Metanephros (tissue), 1 donor: ENCODE results near the gene NKIRAS2. TPM values are rescaled to one million over a fixed set of nuclear protein-coding genes. Genes with fewer than 3 reads are reported as not detected.

Experiments
- total RNA-seq: library from RNA; depleted of rRNA; stranded (reverse); fragments of >200 nt; gene quantifications from one replicate; pipeline ENCODE4 v1.2.3, GENCODE V29; 2014

NKIRAS2 gene
- 38.9 TPM for total RNA-seq

GRCh38 chr17:42019509-42020404 is at the start of gene NKIRAS2:
Gene NKIRAS2, plus strand, starts transcription at chr17:42020090. Its CDS starts 1,488 bp downstream, at chr17:42021578.

GRCh38 chr17:42016941-42017865 is 2.7 kb upstream of the NKIRAS2 start, which contains the start of gene DNAJC7:
Gene DNAJC7, minus strand, starts transcription at chr17:42017439. Its CDS starts 23 bp downstream, at chr17:42017416.

GRCh38 chr17:42050393-42051012 is 30.6 kb downstream of the NKIRAS2 start, which contains the start of gene C17orf113:
Gene C17orf113, minus strand, starts transcription at chr17:42050601. Its CDS starts 7,225 bp downstream, at chr17:42043376.

Other genes starting within 250 kb of the NKIRAS2 start
- gene JUP, start 233.4 kb upstream of the NKIRAS2 start, total RNA-seq = 261 TPM
- gene P3H4, start 208.1 kb upstream of the NKIRAS2 start, total RNA-seq = 37.2 TPM
- 113 TPM for gene FKBP10, start 207.1 kb upstream of the NKIRAS2 start, total RNA-seq
- gene NT5C3B, start 183.9 kb upstream of the NKIRAS2 start, total RNA-seq = 70.8 TPM
- 0.12 TPM for gene KLHL10, start 182.3 kb upstream of the NKIRAS2 start, total RNA-seq
- 38.2 TPM for gene KLHL11, start 154.7 kb upstream of the NKIRAS2 start, total RNA-seq
- gene ACLY, start 101.1 kb upstream of the NKIRAS2 start, total RNA-seq = 82.0 TPM
- 1.9 TPM for gene ODAD4, start 89.5 kb upstream of the NKIRAS2 start, total RNA-seq
- 46.5 TPM for gene CNP, start 53.3 kb upstream of the NKIRAS2 start, total RNA-seq
- 76.5 TPM for gene DNAJC7, start 2.7 kb upstream of the NKIRAS2 start, total RNA-seq
- gene C17orf113, start 30.5 kb downstream of the NKIRAS2 start, total RNA-seq = 6.7 TPM
- 1.5 TPM for gene ZNF385C, start 78.4 kb downstream of the NKIRAS2 start, total RNA-seq
- gene DHX58, start 92.6 kb downstream of the NKIRAS2 start, total RNA-seq = 10.0 TPM
- gene KAT2A, start 101.3 kb downstream of the NKIRAS2 start, total RNA-seq = 34.3 TPM
- 0.23 TPM for gene HSPB9, start 102.7 kb downstream of the NKIRAS2 start, total RNA-seq
- gene RAB5C, start 134.9 kb downstream of the NKIRAS2 start, total RNA-seq = 80.1 TPM
- not detected for gene KCNH4, start 161.1 kb downstream of the NKIRAS2 start, total RNA-seq
- gene HCRT, start 165.4 kb downstream of the NKIRAS2 start, total RNA-seq = not detected
- 23.6 TPM for gene GHDC, start 174.4 kb downstream of the NKIRAS2 start, total RNA-seq